Measurements from ENCODE around the gene GBP2. TPM values are rescaled to one million over a fixed set of nuclear protein-coding genes. Genes with fewer than 3 reads are reported as not detected.

Gene GBP2, protein sequence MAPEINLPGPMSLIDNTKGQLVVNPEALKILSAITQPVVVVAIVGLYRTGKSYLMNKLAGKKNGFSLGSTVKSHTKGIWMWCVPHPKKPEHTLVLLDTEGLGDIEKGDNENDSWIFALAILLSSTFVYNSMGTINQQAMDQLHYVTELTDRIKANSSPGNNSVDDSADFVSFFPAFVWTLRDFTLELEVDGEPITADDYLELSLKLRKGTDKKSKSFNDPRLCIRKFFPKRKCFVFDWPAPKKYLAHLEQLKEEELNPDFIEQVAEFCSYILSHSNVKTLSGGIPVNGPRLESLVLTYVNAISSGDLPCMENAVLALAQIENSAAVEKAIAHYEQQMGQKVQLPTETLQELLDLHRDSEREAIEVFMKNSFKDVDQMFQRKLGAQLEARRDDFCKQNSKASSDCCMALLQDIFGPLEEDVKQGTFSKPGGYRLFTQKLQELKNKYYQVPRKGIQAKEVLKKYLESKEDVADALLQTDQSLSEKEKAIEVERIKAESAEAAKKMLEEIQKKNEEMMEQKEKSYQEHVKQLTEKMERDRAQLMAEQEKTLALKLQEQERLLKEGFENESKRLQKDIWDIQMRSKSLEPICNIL
- 1 to 10 TPM; 3.0 to 7.2 (median 4.8) TPM for polyA plus RNA-seq (ENCODE audit: insufficient read depth in 1 of 5, insufficient read length in 5 of 5, low replicate concordance in 1 of 5)
- long read RNA-seq, donor 1, partial matches to known transcripts = 8 of 9 reads
- long read RNA-seq, donor 1, other reads (novel, unspliced or antisense) = 0 of 9 reads
- long read RNA-seq, donor 2 = 0 reads
- long read RNA-seq, donor 3 = 0 reads
- long read RNA-seq, donor 4 = 0 reads
- long read RNA-seq, donor 5 = 0 reads
- long read RNA-seq, donor 6, partial matches to known transcripts = 0 of 1 reads
- long read RNA-seq, donor 6, other reads (novel, unspliced or antisense) = 0 of 1 reads
- long read RNA-seq, donor 7 = 0 reads
- long read RNA-seq, donor 8, partial matches to known transcripts = 0 of 1 reads
- long read RNA-seq, donor 8, other reads (novel, unspliced or antisense) = 0 of 1 reads

DNA sequence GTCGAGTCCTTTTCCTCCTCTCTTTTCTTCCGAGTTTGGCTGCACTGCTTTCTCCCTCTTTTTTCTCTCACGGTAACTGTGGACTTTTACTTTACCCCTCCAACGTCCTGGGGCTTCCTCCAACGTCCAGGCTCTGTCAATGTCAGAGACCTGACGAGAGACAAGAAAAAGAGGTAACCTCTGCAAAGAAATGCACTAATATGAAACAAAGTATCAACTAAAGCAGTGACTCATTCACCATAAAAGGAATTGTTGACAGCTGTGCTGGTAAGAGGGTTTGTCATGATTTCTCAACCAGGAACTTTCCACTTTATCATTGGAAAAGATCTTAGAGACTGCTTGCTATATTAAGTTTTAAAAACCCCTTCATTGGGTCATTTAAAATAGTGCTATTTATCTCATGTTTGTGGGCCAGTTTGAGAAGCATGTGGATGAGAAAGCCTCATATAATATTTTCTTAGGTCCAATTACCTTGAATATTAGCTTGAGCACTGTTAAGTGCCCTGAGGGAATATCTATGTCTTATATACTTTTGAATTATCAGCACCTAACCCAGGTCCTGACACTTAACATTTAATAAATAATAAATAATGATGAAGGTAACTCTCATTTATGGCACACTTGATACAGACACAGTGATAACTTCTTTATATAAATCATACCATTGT, at the start of gene GBP2:
Gene GBP2 (minus strand): TSS at position 202 of the 668 bp plus-strand sequence. CDS start 4,148 bp downstream, outside the sequence.
- DNase-seq = peak; percentile 19 to 32

DNA sequence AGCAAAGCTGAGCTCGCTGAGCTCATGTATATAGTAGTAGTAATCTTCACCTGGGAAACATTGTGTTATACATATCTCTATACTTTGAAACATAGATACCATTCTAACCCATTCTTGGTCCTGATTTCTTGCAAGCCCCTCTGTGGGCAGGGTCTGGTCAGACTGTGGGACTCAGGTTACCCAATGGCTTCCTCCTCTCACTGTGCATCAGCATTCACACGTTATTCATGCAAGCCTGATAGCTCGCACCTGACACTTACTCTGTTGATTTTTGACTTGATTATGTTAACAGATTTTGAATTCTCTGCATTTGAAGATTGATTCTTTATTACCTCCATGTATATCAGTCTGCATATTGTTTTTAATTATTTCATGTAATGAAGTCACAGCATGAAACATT, 48.6 kb upstream of the GBP2 start:
- DNase-seq = no peak

DNA sequence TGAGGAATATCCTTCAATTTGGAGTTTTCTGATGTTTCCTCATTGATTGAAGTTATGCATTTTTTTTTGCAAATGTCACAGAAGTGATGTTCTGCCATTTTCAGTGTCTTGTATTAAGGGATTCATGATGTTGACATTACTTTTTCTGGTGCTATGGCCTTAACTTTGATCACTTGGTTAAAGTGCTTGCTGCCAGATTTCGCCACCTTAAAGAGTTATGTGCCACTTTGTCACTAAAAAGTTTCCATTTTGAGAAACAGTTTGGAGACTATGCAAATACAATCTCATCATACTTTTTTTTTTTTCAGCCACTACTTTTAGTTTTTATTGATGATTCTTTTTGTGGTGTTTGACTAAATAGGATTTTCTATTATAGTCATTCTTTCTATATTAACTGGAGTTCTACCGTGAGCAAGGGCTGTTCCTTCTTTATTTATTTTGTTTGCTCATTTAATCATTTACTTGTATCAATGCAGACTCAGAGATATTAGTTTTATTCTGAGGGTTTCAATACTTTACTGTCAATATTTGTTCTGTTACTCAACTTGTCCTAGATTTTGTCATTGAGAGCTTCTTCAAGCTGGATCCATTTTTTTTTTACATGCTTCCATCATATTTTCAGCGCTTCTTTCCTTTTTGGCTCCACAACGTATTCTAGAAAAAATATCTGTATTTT, 46.7 kb upstream of the GBP2 start:
- no peak for DNase-seq

DNA sequence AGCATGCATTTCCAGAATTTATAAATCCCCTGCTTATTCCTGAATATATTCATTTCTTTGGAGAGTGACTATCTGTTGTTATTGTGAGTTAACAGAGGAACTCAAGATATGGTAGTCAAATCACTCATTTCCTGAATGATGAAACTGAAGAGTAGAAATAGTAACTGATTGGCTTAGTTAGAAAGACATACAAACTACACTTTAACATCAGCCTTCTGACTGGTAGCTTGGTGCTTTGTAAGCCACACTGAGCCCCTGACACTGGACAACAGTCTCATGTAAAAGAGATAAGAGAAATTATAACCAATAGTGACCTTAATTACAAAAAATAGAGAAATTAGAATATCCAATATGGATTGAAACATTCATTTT, 45.1 kb upstream of the GBP2 start:
- no peak for DNase-seq

DNA sequence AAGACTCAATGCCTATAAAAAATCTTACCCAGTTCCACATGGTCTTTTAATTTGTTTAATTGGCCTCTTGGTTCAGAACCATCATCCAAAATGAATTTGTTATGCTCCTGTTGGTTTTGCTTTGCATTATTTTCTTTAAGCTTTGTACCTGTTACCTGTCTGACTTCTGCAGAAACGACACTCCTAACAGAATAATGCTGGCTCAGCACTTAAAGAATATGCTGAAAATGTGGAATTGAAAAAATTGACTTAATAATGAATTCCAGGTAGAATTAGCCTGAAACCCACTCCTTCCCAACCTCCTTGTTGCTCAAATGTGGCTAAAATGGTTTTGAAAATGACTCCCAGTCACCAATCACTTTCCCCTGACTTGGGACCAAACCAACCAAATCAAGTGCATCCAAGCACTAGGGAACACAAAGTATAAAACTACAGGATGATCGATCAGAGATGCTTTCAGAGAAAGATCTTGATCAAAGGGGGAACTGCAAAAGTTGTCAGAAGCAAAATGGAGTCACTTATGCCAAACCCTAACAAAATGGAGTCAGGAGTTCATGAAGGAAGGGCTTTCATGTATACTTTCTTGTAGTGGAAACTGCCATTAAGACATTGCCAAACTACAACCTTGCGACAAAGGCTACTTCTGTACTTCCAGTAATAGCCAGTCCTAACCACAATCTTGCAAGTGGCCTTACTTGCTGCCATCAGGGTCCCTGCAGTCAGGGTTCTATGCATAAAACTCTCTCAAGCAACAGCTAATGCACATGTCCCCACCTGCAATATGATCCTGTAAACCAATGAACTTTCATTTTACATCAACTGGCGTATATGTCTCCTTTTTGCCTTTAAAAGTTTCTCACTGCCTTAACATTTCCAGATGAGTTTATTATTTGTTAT, 44.5 kb upstream of the GBP2 start:
- no peak for DNase-seq

DNA sequence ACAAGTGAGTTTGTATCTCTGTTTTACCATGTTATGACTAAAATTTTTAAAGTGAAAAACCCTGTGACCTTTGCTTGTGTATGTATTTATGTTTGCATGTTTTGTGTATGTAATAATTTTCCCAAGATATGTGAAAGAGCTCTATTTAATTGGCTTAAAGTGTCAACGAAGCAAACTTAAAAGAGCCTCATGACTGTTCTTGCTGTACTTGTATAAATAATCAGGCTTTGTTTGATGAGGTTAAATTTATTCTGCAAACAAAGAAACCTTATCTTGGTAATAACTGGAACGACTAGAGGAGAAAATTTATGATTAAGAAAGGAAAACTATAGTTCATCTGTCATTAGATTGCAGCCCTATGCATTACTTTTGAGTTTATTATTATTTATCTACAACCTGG, 43.3 kb upstream of the GBP2 start:
- DNase-seq = no peak

DNA sequence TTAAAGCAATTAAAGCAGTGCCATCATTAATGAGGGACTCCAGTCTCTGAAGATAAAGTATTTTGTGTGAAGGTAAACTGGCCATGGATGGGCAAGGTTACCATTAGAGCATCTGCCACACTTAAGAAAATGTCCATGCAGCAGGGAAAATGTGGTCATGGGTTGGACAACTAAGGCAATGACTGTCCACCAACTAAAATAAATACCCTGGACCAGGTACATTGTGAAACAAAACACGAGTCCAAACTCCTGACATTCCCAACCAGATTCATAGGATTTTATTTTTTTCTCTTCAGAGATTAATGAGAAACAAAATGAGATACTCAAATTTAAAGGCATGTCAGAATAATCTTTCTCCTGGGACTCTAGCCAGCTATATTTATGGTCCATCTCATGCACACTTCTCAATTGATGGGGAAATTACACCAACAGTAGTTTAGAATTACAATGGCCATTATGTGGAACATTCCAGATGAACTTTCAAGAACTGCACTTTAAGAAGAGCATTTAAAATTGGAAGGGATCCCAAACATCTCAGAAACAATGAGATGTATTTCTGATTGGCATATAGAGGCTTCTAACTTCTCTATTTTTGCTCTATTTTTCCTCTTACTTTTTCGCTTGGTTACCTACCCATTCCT, 41.8 kb upstream of the GBP2 start:
- DNase-seq = peak; percentile 41 to 49

DNA sequence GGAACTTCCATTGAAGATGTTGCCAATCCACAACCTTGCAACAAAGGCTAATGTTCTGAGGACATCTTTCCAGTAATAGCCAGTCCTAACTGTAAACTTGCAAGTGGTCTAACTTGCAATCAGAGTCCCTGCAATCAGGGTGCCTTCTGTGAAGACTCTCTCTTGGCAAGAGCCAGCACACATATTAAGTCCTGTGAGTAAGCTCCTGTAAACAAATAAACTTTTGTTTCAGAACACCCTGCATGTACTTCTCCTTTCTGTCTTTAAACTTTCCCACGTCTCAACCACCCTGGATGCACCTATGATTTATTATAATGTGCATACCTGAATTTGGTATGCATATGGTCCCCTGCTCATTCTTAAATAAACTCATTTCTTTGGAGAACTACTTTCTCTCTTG, 40.8 kb upstream of the GBP2 start:
- no peak for DNase-seq

DNA sequence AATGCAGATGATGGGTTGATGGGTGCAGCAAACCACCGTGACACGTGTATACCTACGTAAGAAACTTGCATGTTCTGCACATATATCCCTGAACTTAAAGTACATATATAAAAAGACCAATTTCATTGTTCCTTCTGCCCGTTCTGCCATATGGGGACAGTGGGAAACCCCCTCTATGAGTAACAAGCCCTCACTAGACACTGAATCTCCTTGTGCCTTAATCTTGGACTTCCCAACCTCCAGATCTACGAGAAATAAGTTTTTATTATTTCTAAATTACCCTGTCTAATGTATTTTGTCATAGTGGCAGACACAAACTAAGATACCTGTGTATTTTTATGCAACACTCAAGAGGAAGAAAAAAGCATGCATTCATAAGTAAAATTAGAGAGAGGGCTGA, 39.9 kb upstream of the GBP2 start:
- DNase-seq = no peak

DNA sequence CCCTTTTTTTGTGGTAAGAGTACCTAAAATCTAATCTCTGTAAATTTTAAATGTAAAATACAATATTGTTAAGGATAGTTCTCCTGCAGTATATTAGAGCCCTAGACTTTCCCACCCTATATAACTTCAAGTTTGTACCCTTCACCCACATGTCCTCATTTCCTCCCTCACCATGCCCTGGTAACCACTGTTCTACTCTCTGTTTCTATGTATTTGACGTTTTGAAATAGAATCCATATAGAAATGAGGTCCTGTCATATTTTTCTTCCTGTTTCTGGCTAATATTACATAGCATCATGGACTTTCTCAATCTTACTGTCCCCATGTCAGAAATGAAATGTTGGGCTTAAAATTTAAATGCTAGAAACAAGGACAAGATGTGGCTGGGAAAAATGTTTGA, 25.1 kb upstream of the GBP2 start:
- DNase-seq = no peak

DNA sequence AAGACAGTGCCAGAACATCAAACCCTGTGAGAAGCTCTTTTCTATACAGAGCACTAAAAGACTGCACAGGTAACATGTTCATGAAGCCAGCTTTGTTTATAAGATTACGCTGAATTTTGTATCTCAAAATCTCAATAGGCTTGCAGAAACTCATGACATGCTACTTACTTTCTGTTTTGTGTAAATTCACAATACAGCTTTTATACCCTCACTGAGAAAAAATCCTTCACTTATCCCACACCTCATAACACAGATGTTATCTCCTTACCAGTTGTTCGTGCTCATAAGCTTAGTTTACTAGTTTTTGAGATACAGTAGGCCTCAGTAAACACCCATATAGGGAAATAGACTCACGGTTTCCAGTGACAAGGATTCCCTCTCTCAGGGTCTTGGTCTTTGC, 24.1 kb upstream of the GBP2 start:
- DNase-seq = no peak

DNA sequence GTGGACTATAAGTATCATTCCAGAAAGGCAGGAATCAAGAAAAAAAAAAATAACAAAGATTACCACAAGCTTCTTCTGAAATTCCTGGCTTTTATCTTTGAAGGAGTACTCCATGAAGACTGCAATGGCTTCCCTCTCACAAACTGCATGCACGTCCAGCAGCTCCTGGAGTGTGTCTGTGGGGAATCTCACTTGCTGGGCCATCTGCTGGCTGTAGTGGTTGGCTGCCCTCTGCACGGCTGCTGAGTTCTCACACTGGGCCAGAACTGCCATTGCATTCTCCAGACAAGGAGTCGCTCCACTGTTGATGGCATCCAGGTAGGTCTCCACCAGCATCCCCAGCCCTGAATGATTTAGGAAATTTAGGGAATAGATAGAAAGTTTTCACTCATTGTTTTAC, 23.3 kb upstream of the GBP2 start:
- DNase-seq = no peak

DNA sequence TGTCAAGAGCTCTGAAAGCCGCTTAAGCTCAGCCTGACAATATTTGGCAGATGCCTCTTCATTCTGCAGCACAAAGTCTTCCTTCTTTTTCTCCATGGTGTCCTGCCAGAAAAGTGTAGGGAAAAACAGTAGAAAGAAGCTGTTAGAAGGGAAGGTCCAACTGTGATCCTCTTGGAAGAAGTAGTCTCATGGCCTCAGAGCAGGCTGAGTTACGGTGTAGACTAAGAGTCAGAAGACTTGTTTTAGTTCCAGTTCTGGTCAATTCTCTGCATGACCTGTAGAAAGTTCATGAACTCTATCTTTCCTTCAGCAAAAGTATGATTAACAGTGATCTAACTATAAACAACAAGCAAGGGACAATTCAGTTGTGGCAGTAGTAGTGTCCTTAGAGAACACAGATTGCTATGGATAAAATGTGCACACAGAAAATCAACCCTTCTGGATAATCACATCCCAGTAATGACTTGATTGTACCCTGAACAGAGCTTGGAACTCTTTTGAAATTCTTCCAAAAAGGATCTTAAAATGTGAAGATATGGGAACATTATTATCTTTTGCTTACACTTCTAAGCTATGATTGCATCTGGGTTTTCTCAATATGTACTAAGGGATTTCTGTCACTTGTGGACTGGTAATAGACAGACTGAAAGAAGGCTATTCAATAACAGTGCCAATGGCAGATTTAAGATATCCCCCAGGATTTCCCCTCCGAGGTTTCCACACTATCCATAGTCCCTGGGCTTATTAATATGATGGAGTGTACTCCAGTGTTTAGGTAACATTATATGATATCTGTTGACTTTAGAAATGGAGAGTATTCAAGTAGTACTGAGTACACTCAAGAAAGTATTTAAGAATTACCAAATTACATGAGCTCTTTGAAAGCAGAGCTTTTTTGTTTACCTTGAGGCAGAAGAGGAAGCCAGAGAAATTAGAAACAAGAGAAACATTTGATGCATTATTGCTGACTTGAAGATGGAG, 22.1 kb upstream of the GBP2 start:
- DNase-seq = no peak

DNA sequence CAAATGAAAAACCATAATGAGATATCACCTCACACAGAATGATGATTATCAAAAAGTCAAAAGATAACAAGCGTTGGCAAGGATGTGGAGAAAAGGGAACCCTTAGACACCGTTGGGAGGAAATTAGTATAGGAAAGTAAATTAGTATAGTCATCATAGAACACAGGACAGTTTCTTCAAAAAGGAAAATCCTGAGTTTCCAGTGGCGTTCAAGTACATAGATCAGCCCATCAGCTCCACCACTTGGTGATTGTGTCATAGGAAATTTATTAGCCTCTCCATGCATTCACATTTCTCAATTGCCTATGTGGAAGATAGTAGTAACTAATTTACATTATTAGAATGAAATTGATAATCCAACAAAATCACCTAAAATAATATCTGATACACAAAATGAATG, 20.8 kb upstream of the GBP2 start:
- no peak for DNase-seq

DNA sequence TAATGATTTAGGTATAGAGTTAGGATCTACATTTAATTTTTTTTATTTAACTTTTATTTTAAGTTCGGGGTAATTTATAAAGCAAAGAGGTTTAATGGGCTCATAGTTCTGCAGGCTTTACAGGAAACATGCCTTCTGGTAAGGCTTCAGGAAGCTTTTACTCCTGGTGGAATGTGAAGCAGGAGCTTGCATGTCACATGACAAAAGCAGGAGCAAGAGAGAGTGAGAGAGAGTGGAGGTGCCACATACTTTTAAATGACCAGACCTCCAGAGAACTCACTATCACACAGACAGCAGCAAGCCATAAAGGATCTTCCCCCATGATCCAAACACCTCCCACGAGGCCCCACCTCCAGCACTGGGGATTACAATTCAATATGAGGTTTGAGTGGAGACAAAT, 17.6 kb upstream of the GBP2 start:
- no peak for DNase-seq

DNA sequence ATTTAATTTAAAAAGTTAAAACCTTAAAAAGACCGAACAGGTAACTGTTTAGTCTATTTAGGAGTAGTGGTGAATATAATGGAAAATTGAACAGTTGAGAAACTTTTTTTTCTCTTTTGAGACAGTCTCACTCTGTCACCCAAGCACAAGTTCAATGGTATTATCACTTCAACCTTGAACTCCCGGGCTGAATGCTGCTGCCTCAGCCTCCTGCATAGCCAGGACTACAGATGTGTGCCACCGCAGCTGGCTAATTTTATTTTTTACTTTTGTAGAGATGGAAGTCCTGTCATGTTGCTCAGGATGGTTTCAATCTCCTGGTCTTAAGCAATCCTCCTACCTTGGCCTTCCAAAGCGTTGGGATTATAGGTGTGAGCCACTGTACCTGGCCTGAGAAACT, 16.2 kb upstream of the GBP2 start:
- no peak for DNase-seq

DNA sequence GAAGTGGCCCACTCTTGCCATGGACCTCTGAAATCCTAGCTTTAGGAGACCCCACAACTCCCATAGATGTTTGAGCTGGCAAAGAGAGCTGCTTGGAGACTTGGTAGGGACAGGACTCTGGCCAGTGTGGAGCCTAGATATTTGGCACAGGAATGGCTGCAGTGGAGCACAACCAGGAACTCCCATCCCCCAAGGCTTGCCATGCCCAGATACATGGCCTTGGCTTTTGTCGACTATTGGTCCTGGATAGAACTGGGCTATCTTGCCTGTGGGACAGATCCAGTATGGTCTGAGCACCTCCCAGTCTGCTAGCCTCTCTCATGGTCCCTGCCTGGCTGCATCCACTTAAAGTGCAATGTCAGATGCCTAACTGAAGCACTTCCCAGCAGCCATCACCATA, 7.8 kb upstream of the GBP2 start:
- no peak for DNase-seq

DNA sequence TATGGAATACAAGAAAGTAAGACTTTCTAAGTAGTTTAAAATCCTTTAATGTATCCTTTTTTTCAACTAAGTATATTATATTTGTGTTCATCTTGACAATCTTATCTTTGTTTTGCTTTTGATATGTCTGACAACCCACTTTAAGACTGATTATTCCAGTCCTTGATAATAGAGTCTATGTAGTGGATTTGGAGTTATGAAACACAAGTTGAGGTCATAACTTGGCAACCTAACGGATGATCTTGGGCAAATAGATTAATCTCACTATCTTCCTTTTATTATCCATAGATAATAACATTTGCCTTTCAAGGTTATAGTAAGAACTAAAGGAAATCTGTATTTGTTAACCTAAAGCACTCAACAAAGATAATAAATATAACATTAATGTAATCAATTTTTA, 4.8 kb upstream of the GBP2 start:
- DNase-seq = no peak

DNA sequence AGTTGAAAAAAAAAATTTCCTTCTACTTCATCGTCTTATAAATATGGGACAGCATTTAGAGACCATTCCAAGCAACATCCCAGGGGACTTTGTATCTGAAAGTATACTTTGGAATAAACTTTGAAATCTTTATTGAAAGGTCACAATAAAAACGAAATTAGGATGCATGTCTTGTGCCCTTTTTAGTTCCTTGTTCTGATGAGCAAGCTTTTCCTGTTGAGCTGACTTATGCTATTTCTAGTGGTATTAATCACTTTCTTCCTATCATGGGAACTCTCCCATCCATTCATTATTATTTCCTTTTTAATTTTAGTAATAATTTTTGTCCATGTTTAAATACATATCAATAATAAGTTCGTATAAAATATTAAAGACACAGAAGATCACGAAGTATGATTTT, 4.0 kb upstream of the GBP2 start:
- no peak for DNase-seq

All from right lung (tissue), 10 donors.